Skeletal muscle satellite cell (primary cell): ENCODE measurements around the gene SGCD.
"Not testable (repeated sequence)": the region's sequence is repeated elsewhere in the genome, so short reads cannot be mapped to it uniquely, and the experiment has no call there.

Experiments used
- H3K27me3 ChIP-seq: 2 replicates; pipeline ENCODE4 v1.7.0; 2013; ENCODE audit warnings: low read length; ENCODE audit not compliant: control insufficient read depth, insufficient read depth
- H3K36me3 ChIP-seq: 2 replicates; pipeline ENCODE4 v1.7.0; 2013; ENCODE audit warnings: mild to moderate bottlenecking, control low read depth, low read length; ENCODE audit not compliant: insufficient read depth
- H3K4me1 ChIP-seq: 2 replicates; pipeline ENCODE4 v1.7.0; 2013; ENCODE audit warnings: low read length; ENCODE audit not compliant: control insufficient read depth, insufficient read depth
- H3K4me2 ChIP-seq: 2 replicates; pipeline ENCODE4 v1.7.0; 2013; ENCODE audit warnings: mild to moderate bottlenecking, low read length
- H3K4me3 ChIP-seq: 2 replicates; pipeline ENCODE4 v1.7.0; 2013; ENCODE audit warnings: low read length
- H3K9ac ChIP-seq: 2 replicates; pipeline ENCODE4 v1.7.0; 2013; ENCODE audit warnings: mild to moderate bottlenecking, low read depth, low read length, moderate library complexity
- H3K9me3 ChIP-seq: replicated peaks from 2 replicates; pipeline ENCODE4 v1.7.0; 2013; ENCODE audit warnings: mild to moderate bottlenecking, control low read depth, low read length

SGCD gene

DNA sequence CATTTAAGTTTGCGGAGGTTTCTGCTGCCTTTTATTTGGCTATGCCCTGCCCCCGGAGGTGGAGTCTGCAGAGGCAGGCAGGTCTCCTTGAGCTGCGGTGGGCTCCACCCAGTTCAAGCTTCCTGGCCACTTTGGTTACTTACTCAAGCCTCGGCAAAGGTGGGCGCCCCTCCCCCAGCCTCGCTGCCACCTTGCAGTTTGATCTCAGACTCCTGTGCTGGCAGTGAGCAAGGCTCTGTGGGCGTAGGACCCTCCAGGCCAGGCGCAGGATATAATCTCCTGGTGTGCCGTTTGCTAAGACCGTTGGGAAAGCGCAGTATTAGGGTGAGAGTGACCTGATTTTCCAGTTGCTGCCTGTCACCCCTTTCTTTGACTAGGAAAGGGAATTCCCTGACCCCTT is 283.6 kb downstream of the SGCD start:
- H3K4me3 ChIP-seq, H3K27me3 ChIP-seq, H3K9me3 ChIP-seq, H3K4me1 ChIP-seq, H3K36me3 ChIP-seq, H3K4me2 ChIP-seq, H3K9ac ChIP-seq: not testable (repeated sequence)

- H3K4me2 ChIP-seq, result no peak overlapping the region
These were observed 288.9 kb downstream of the SGCD start for GRCh38 chr5:156615901-156616300.

DNA sequence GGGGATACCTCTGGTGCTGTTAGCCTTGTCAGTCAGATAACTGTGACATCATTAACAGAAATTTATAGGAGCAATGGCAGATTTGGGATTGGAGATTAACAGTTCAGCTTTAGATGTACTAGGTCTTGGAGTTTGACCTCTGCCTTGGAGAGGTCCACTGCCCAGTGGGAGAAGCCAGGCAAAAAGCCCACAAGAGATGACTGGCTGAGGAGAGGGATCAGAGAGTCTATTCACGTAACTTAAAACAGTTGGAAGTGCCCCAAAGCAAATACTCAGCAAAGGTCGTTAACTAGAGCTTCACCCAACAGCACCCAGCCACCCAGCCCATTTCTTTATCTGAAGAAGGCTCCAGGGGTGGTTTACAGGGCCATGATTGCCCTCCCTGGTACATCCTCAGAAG is 290.5 kb downstream of the SGCD start:
- Histone ChIP-seq H3K4me1 (no peaks in the 10 kb centered on the region), H3K27me3 (no peaks in the 10 kb centered on the region), H3K4me3 (no peak overlapping the region), H3K4me2 (no peak overlapping the region), H3K9ac (no peak overlapping the region), H3K36me3 (no peaks in the 10 kb centered on the region), H3K9me3 (no peaks in the 10 kb centered on the region)

More at GRCh38 chr5:156615901-156616300, 288.9 kb downstream of the SGCD start:
- no peak overlapping the region for H3K4me3 ChIP-seq
- H3K9me3 ChIP-seq, result no peaks in the 10 kb centered on the region
- H3K27me3 ChIP-seq, result no peaks in the 10 kb centered on the region
- H3K36me3 ChIP-seq, result no peaks in the 10 kb centered on the region
- H3K4me1 ChIP-seq, result no peaks in the 10 kb centered on the region
- H3K9ac ChIP-seq, result no peak overlapping the region

DNA sequence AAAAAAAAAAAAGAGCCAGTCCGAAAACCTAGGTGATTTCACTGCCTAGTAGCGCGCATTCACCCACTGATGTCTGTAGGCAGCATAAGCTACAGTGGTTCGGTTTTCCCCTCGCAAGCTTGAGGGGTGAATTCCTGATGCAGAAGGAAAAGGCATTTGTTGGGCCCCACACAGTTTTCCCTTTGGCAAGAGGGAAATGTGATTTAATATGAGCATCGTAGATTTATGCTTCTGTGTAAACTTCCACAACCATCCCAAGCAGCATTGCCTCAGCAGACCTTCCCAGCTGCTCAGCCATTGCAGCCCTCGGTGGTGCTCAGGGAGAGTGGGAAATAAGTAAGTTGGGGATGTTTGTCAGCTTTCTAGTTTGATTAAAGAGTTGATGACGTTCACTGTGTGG is 291.6 kb downstream of the SGCD start:
- no peak overlapping the region for H3K4me2 ChIP-seq

GRCh38 chr5:156621719-156622118 is 294.8 kb downstream of the SGCD start:
- no peak overlapping the region for H3K4me3 ChIP-seq
- no peaks in the 10 kb centered on the region for H3K27me3 ChIP-seq
- H3K4me2 ChIP-seq, result no peak overlapping the region
- no peak overlapping the region for H3K9ac ChIP-seq
- H3K4me1 ChIP-seq, result no peaks in the 10 kb centered on the region
- no peaks in the 10 kb centered on the region for H3K36me3 ChIP-seq
- no peaks in the 10 kb centered on the region for H3K9me3 ChIP-seq

More for the DNA sequence above, 291.6 kb downstream of the SGCD start:
- H3K9ac ChIP-seq, result no peak overlapping the region
- H3K4me1 ChIP-seq, result no peaks in the 10 kb centered on the region
- no peaks in the 10 kb centered on the region for H3K36me3 ChIP-seq
- H3K27me3 ChIP-seq, result no peaks in the 10 kb centered on the region
- no peaks in the 10 kb centered on the region for H3K9me3 ChIP-seq
- no peak overlapping the region for H3K4me3 ChIP-seq

DNA sequence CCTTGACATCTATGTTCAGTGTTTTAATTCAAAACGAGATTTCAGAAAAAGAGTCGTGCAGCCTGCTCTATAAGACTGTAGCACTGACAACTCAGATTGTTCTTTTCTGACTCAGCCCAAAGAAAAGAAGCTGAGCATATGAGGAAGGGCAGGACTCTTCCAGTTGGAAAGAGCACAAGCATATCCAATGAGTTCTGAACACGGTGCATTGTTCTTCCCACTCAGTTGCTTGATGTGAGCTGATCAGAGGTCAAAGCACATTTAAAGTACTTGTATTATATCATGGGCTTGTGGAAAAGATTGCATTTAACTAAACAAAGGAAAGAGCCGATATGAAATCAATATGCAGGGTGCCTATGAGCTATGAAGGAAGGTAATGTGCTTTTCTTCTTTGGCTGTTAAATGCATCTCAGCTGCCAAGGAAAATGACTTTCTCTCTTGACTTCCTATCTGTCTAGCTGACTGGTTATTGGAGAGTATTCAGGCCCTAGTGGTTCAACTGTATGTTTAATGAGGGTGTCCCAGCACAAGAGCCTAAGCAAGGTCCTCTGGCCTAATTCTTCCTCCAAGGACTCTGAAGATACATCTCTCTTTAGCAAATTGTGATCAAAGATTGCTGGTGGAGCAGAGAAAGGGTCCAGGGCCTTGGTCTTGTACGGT is 296.5 kb downstream of the SGCD start:
- no peak overlapping the region for H3K4me2 ChIP-seq
- H3K9ac ChIP-seq, result no peak overlapping the region
- no peaks in the 10 kb centered on the region for H3K36me3 ChIP-seq
- H3K4me3 ChIP-seq, result no peak overlapping the region
- H3K9me3 ChIP-seq, result no peaks in the 10 kb centered on the region
- no peaks in the 10 kb centered on the region for H3K27me3 ChIP-seq
- no peaks in the 10 kb centered on the region for H3K4me1 ChIP-seq

GRCh38 chr5:156624686-156625085 is 297.7 kb downstream of the SGCD start:
- H3K4me2 ChIP-seq, result no peak overlapping the region
- no peaks in the 10 kb centered on the region for H3K4me1 ChIP-seq
- no peak overlapping the region for H3K9ac ChIP-seq
- no peaks in the 10 kb centered on the region for H3K36me3 ChIP-seq
- H3K9me3 ChIP-seq, result no peaks in the 10 kb centered on the region
- H3K4me3 ChIP-seq, result no peak overlapping the region
- no peaks in the 10 kb centered on the region for H3K27me3 ChIP-seq

- H3K4me3 ChIP-seq, result no peak overlapping the region
- no peaks in the 10 kb centered on the region for H3K4me1 ChIP-seq
- H3K9ac ChIP-seq, result no peak overlapping the region
- no peaks in the 10 kb centered on the region for H3K9me3 ChIP-seq
- H3K27me3 ChIP-seq, result no peaks in the 10 kb centered on the region
- no peak overlapping the region for H3K4me2 ChIP-seq
- H3K36me3 ChIP-seq, result no peaks in the 10 kb centered on the region
These were observed 301.5 kb downstream of the SGCD start for GRCh38 chr5:156628421-156628820.

DNA sequence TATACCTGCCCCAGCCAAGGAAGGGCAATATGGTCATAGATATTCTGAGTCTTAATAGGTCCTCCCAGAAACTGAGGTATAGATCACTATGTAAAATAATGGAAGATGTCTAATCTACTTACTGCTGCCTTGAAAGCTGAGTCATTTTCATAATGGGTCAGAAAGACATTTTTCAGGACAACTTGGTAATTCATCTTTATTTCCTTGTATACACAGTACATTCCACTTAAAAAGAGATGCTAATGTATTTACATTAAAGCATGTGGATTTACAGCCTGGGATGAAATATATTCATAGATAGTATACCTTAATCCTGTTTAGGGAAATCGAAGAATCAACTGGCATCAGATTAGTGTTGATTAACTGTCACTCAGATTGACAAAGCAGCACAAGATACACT is 304.0 kb downstream of the SGCD start:
- no peak overlapping the region for H3K4me3 ChIP-seq
- H3K4me1 ChIP-seq, result no peaks in the 10 kb centered on the region
- H3K9me3 ChIP-seq, result no peaks in the 10 kb centered on the region
- no peaks in the 10 kb centered on the region for H3K27me3 ChIP-seq
- no peak overlapping the region for H3K4me2 ChIP-seq
- no peak overlapping the region for H3K9ac ChIP-seq
- no peaks in the 10 kb centered on the region for H3K36me3 ChIP-seq

DNA sequence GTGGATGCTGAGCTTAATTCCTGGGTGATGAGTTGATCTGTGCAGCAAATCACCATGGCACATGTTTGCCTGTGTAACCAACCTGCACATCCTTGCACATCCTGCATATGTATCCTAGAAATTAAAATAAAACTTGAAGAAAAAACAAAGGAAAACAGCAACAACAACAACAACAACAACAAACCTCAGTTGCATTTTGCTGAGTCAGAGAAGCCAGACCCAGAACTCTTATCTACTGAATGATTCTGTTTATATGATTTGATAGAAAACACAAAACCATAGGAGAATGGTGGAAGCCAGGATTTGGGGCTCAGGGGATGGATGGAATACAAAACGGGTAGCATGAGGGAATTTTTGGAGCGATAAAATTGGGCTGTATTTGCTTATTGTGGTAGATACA is 307.3 kb downstream of the SGCD start:
- H3K4me1 ChIP-seq, result no peaks in the 10 kb centered on the region
- H3K4me3 ChIP-seq, result no peak overlapping the region
- no peaks in the 10 kb centered on the region for H3K9me3 ChIP-seq
- no peaks in the 10 kb centered on the region for H3K36me3 ChIP-seq
- no peaks in the 10 kb centered on the region for H3K27me3 ChIP-seq
- H3K9ac ChIP-seq, result no peak overlapping the region
- no peak overlapping the region for H3K4me2 ChIP-seq

DNA sequence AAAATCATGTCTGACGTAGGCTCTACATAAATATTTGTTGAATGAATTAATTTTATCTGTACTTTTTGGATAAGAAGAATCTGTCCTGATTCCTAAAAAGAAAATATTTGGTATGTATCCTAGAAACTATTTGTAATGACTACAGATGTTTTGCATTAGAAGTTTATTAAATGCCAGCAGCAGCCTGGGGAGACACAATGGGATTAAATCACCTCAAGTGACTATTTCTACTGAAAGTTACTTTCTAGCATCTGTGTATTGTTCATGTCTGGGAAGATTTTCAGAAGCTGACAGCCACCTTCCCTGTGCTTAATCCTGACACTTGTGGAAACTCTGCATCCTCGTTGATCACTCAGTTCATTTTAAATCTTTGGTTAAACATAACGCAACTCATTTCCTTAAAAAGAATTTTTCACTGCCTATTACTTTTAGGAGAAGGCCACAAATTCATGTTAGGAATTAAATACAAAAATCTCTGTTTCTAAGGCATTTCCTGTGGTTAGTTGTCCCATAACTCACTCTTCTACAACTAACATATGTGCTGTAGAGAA is 313.8 kb downstream of the SGCD start:
- H3K4me2 ChIP-seq, result no peak overlapping the region
- H3K4me3 ChIP-seq, result no peak overlapping the region
- H3K36me3 ChIP-seq, result no peaks in the 10 kb centered on the region
- H3K4me1 ChIP-seq, result no peaks in the 10 kb centered on the region
- no peaks in the 10 kb centered on the region for H3K27me3 ChIP-seq
- H3K9ac ChIP-seq, result no peak overlapping the region
- no peaks in the 10 kb centered on the region for H3K9me3 ChIP-seq

- no peaks in the 10 kb centered on the region for H3K36me3 ChIP-seq
- H3K4me2 ChIP-seq, result no peak overlapping the region
- H3K4me1 ChIP-seq, result no peaks in the 10 kb centered on the region
- no peak overlapping the region for H3K4me3 ChIP-seq
- H3K9me3 ChIP-seq, result no peaks in the 10 kb centered on the region
- H3K27me3 ChIP-seq, result no peaks in the 10 kb centered on the region
- no peak overlapping the region for H3K9ac ChIP-seq
These were observed 314.7 kb downstream of the SGCD start for GRCh38 chr5:156641686-156642085.
